Kidney (tissue), 14 donors: Measurements from ENCODE around the gene SKI. TPM values are rescaled to one million over a fixed set of nuclear protein-coding genes. Genes with fewer than 3 reads are reported as not detected.

Source experiments
- DNase-seq, 5 donors: peaks; one replicate each; pipeline ENCODE4 v3.0.0-alpha.2; 2013 to 2020
- FAIRE-seq: peaks from 2 replicates; lab custom pipeline; 2012; peaks lifted over from hg19 to GRCh38; lab: Jason Lieb, UNC
- H3K27ac ChIP-seq, 2 donors: one replicate each; pipeline ENCODE4 v1.7.0; 2013; ENCODE audit warnings: low read depth in 2 of 2, low read length in 2 of 2, inconsistent platforms in 1 of 2
- H3K27me3 ChIP-seq: one replicate; pipeline ENCODE4 v1.7.1; 2013; ENCODE audit warnings: low read length, inconsistent platforms; ENCODE audit not compliant: control insufficient read depth, insufficient read depth
- H3K36me3 ChIP-seq, 3 donors: one replicate each; pipeline versions ENCODE4 v1.7.0 to v1.7.1; 2013; ENCODE audit warnings: low read length in 3 of 3, control low read depth in 1 of 3, inconsistent platforms in 1 of 3; ENCODE audit not compliant: insufficient read depth in 3 of 3, control insufficient read depth in 2 of 3
- H3K4me1 ChIP-seq, 3 donors: one replicate each; pipeline versions ENCODE4 v1.7.0 to v1.7.1; 2013; ENCODE audit warnings: low read length in 3 of 3, inconsistent platforms in 1 of 3, low read depth in 1 of 3; ENCODE audit not compliant: control insufficient read depth in 2 of 3, insufficient read depth in 2 of 3
- H3K4me3 ChIP-seq, 3 donors: one replicate each; pipeline versions ENCODE4 v1.7.0 to v1.8.1; 2013; ENCODE audit warnings: low read length in 3 of 3, control low read depth in 1 of 3, inconsistent platforms in 1 of 3
- H3K9ac ChIP-seq, 3 donors: one replicate each; pipeline versions ENCODE4 v1.7.0 to v1.7.1; 2013; ENCODE audit warnings: low read length in 3 of 3, control low read depth in 1 of 3, inconsistent platforms in 1 of 3
- H3K9me3 ChIP-seq, 3 donors: one replicate each; pipeline versions ENCODE4 v1.7.0 to v1.7.1; 2013; ENCODE audit warnings: low read length in 3 of 3, control low read depth in 1 of 3, inconsistent platforms in 1 of 3; ENCODE audit not compliant: control insufficient read depth in 2 of 3, insufficient read depth in 1 of 3
- CTCF ChIP-seq: IDR thresholded peaks from 3 replicates; pipeline ENCODE4 v1.5.1; 2012; ENCODE audit warnings: mild to moderate bottlenecking, moderate library complexity, borderline replicate concordance; ENCODE audit not compliant: insufficient read depth; ENCODE audit errors: extremely low read depth
- intact Hi-C: fragments of 100-400 bp; cut with DNase I; formaldehyde crosslinking; loops from one replicate; pipeline ENCODE4 v1.11.1; 2022
- polyA plus RNA-seq: library from polyadenylated mRNA; stranded (reverse); fragments of 350-450 nt; fragmentation: Illumina TruSeq; extraction: RNeasy Lipid Tissue Mini Kit (QIAGEN cat#74804); gene quantifications from one replicate; pipeline ENCODE4 v1.2.3, GENCODE V29; 2014; ENCODE audit warnings: low read depth, low replicate concordance; ENCODE audit not compliant: insufficient read depth
- total RNA-seq: library from RNA; stranded (reverse); fragmentation: NEBNext Ultra II Directional; extraction: Animal tissue kit (Norgen Biotek cat#: 25700); gene quantifications from one replicate; pipeline ENCODE4 v1.2.1, GENCODE V29; 2021
- donor health status: control.
- donor health status: control.
- donor health status: control.
- donor health status: control.
- donor health status: control.
- donor health status: DM: yes; HTN: yes; CAD: no.
- donor health status: Normal renal cell carcinoma (clear cell type).

SKI gene
- total and polyA plus RNA-seq, 2 donors from 2014 or later: 9.2 to 78.6 TPM

GRCh38 chr1:2327841-2328240 is 99.7 kb downstream of the SKI start:
- no peak for DNase-seq
- intact Hi-C loops: no loop called here
- no peak for TF ChIP-seq CTCF
- Histone ChIP-seq H3K4me3 (no peak overlapping the region), H3K9me3 (no peaks in the 10 kb centered on the region), H3K4me1 (peaks cover 0 to 3% (median 0%) of the 10 kb centered on the region in 3 donors), H3K27me3 (no peaks in the 10 kb centered on the region), H3K9ac (no peak overlapping the region), H3K27ac (no peak overlapping the region), H3K36me3 (no peaks in the 10 kb centered on the region)
- FAIRE-seq: no peak

GRCh38 chr1:2328676-2329455 is 100.7 kb downstream of the SKI start:
- no peaks in the 10 kb centered on the region for H3K36me3 ChIP-seq
- DNase-seq (no peak), FAIRE-seq (no peak)
- no peaks in the 10 kb centered on the region for H3K4me1 ChIP-seq
- no peaks in the 10 kb centered on the region for H3K27me3 ChIP-seq
- H3K4me3 ChIP-seq: no peak overlapping the region
- H3K9me3 ChIP-seq: no peaks in the 10 kb centered on the region
- no peak overlapping the region for H3K9ac ChIP-seq
- H3K27ac ChIP-seq: no peak overlapping the region
- TF ChIP-seq CTCF: no peak
- intact Hi-C loops: no loop called here

GRCh38 chr1:2330035-2330434 is 101.9 kb downstream of the SKI start:
- intact Hi-C loops: no loop called here
- no peaks in the 10 kb centered on the region for H3K36me3 ChIP-seq
- H3K27me3 ChIP-seq: no peaks in the 10 kb centered on the region
- H3K4me3 ChIP-seq: no peak overlapping the region
- DNase-seq (no peak), FAIRE-seq (no peak)
- no peak overlapping the region for H3K27ac ChIP-seq
- no peaks in the 10 kb centered on the region for H3K4me1 ChIP-seq
- H3K9ac ChIP-seq: no peak overlapping the region
- no peak for TF ChIP-seq CTCF
- H3K9me3 ChIP-seq: no peaks in the 10 kb centered on the region
